ENCODE results near the gene PRELID1.
A peak's percentile ranks its signal among the peaks of the same experiment; 100 is the strongest.
"Not testable (repeated sequence)": the region's sequence is repeated elsewhere in the genome, so short reads cannot be mapped to it uniquely, and the experiment has no call there.

PRELID1 gene, protein sequence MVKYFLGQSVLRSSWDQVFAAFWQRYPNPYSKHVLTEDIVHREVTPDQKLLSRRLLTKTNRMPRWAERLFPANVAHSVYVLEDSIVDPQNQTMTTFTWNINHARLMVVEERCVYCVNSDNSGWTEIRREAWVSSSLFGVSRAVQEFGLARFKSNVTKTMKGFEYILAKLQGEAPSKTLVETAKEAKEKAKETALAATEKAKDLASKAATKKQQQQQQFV

DNA sequence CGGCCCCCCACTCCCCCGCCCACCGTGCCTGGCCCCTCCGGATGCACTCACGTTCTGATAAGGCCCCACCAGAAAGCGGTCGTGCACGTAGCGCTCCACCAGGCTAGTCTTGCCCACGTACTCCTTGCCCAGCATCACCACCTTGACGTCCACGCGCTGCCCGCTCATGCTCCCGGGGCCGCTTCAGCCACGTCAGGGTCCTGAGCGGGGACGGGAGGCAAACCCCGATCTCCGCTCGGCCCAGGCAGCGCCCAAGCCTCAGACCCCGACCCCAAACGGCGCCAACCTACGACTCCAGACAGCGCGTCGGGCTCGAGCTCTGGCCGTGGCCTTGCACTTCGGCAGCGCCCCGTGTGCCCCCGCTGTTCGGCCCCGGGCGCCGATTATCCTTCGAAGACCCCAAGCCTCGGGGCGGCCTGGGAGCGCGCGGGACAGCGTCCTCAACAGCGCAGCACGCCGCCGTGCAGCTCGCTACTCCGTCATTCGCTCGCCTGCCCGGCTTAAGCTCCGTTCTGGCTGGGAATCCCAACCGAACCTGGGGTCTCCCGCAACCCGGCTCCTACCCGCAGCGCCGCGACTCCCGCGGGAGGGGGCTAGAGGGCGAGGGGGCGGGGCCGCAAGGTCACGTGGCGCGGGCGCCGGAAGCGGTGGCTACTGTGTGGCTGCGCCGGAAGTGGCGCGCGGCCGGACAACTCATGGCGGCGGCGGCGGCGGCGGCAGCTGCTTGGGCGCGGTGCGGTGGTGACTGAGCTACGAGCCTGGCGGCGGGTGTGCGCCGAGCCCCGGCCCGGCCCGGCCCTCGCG lies at the start of gene PRELID1, which contains the start of gene RAB24:
Gene PRELID1, plus strand, starts transcription at position 679 of the 804 bp plus-strand sequence. CDS start 187 bp downstream, outside the sequence.
Gene RAB24, minus strand, starts transcription at position 599 of the 804 bp plus-strand sequence. Its CDS starts 431 bp downstream, at position 168.
- Mint-ChIP-seq H3K36me3 (peaks cover 56% of the 10 kb centered on the region), H3K27ac (peak within 1 kb of the TSS; percentile 90), H3K9me3 (no peaks in the 10 kb centered on the region), H3K4me1 (peaks cover 78% of the 10 kb centered on the region), H3K4me3 (peak within 1 kb of the TSS; percentile 89), H3K27me3 (no peaks in the 10 kb centered on the region)
- CTCF ChIA-PET = interaction anchor here (0.9 to 1.4 kb wide), 2 partner anchors 9 to 152 kb away, joined by 3 to 4 read pairs; no protein-coding TSS in a partner anchor
- peak; percentile 91 for DNase-seq

DNA sequence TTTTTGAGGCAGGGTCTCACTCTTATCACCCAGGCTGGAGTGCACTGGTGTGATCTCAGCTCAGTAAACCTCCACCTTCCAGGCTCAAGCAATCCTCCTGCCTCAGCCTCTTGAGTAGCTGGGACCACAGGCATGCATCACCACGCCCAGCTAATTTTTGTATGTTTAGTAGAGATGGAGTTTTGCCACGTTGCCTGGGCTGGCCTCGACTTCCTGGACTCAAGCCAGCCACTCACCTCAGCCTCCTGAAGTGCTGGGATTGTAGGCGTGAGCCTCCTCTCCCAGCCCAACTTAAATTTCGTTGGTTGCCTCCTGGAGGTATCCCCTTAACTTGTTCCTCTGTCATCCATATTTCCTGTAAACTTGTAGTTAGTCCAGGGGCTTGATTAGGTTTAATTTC lies 47.3 kb upstream of the PRELID1 start:
- no peak for DNase-seq
- Mint-ChIP-seq H3K27ac (no peak overlapping the region), H3K27me3 (no peaks in the 10 kb centered on the region), H3K36me3 (peaks cover 52% of the 10 kb centered on the region), H3K9me3 (no peaks in the 10 kb centered on the region), H3K4me3 (no peak overlapping the region), H3K4me1 (peaks cover 10% of the 10 kb centered on the region)
- CTCF ChIA-PET = no interaction called here

- H3K27ac Mint-ChIP-seq, H3K27me3 Mint-ChIP-seq, H3K9me3 Mint-ChIP-seq, DNase-seq, H3K4me3 Mint-ChIP-seq, H3K4me1 Mint-ChIP-seq, CTCF ChIA-PET: not testable (repeated sequence)
- H3K36me3 Mint-ChIP-seq = peaks cover 59% of the 10 kb centered on the region
Measured at GRCh38 chr5:177258711-177259110, 44.9 kb upstream of the PRELID1 start.

- CTCF ChIA-PET = no interaction called here
- Mint-ChIP-seq H3K4me1 (peaks cover 3% of the 10 kb centered on the region), H3K4me3 (no peak overlapping the region), H3K27me3 (no peaks in the 10 kb centered on the region), H3K27ac (no peak overlapping the region), H3K36me3 (peaks cover 59% of the 10 kb centered on the region), H3K9me3 (no peaks in the 10 kb centered on the region)
- no peak for DNase-seq
Measured at GRCh38 chr5:177260961-177261360, 42.6 kb upstream of the PRELID1 start.

- no peak for DNase-seq
- CTCF ChIA-PET = no interaction called here
- H3K36me3 Mint-ChIP-seq = peaks cover 60% of the 10 kb centered on the region
- no peak overlapping the region for H3K4me3 Mint-ChIP-seq
- peaks cover under 1% of the 10 kb centered on the region for H3K4me1 Mint-ChIP-seq
- no peaks in the 10 kb centered on the region for H3K27me3 Mint-ChIP-seq
- no peaks in the 10 kb centered on the region for H3K9me3 Mint-ChIP-seq
- H3K27ac Mint-ChIP-seq = no peak overlapping the region
Measured at GRCh38 chr5:177261510-177261909, 42.1 kb upstream of the PRELID1 start.

- H3K36me3 Mint-ChIP-seq = peaks cover 56% of the 10 kb centered on the region
- H3K9me3 Mint-ChIP-seq = no peaks in the 10 kb centered on the region
- no peaks in the 10 kb centered on the region for H3K27me3 Mint-ChIP-seq
- DNase-seq = no peak
- CTCF ChIA-PET = no interaction called here
- H3K27ac Mint-ChIP-seq = no peak overlapping the region
- no peak overlapping the region for H3K4me3 Mint-ChIP-seq
- H3K4me1 Mint-ChIP-seq = no peaks in the 10 kb centered on the region
Measured at GRCh38 chr5:177264178-177264577, 39.4 kb upstream of the PRELID1 start.

GRCh38 chr5:177265395-177265794 lies 38.2 kb upstream of the PRELID1 start:
- no peaks in the 10 kb centered on the region for H3K9me3 Mint-ChIP-seq
- H3K27me3 Mint-ChIP-seq = no peaks in the 10 kb centered on the region
- DNase-seq = no peak
- H3K27ac Mint-ChIP-seq = no peak overlapping the region
- H3K36me3 Mint-ChIP-seq = peaks cover 57% of the 10 kb centered on the region
- H3K4me1 Mint-ChIP-seq = no peaks in the 10 kb centered on the region
- no peak overlapping the region for H3K4me3 Mint-ChIP-seq
- CTCF ChIA-PET = no interaction called here

DNA sequence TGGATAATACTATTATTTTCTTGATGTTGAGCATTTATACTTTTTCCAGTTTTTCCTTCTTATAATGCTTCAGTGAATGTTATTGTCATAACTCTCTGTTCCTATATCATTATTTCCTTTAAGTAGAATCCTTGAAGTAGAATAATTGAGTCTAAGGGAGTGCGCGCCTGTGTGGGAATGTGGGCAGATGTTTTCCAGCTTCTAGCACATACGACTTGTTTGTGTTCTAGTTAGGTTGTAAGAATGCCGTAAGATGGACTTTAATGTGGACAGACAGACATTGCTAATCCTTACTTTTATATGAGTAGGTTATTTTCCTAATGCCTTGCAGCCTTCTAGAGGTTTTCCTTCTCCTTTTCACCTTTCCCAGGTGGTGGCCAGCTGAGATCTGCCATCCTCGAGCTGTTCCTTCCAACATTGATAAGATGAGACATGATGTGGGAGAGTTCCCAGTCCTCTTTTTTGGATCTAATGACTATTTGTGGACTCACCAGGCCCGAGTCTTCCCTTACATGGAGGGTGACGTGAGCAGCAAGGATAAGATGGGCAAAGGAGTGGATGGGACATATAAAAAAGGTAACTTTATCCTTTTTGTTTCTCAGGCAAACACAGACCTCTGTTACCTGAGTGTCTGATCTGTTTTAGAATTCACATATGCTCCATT lies 34.2 kb upstream of the PRELID1 start:
- no peaks in the 10 kb centered on the region for H3K27me3 Mint-ChIP-seq
- no peaks in the 10 kb centered on the region for H3K4me1 Mint-ChIP-seq
- H3K27ac Mint-ChIP-seq = no peak overlapping the region
- no peak for DNase-seq
- H3K36me3 Mint-ChIP-seq = peaks cover 60% of the 10 kb centered on the region
- CTCF ChIA-PET = no interaction called here
- no peak overlapping the region for H3K4me3 Mint-ChIP-seq
- no peaks in the 10 kb centered on the region for H3K9me3 Mint-ChIP-seq

- Mint-ChIP-seq H3K27ac (no peak overlapping the region), H3K36me3 (peaks cover 58% of the 10 kb centered on the region), H3K27me3 (no peaks in the 10 kb centered on the region), H3K4me1 (peaks cover under 1% of the 10 kb centered on the region), H3K4me3 (no peak overlapping the region), H3K9me3 (no peaks in the 10 kb centered on the region)
- CTCF ChIA-PET = interaction anchor here (0.8 to 1.3 kb wide), 2 partner anchors 15 to 609 kb away, joined by 3 read pairs; no protein-coding TSS in a partner anchor
- DNase-seq = no peak
Measured at GRCh38 chr5:177269976-177270375, 33.6 kb upstream of the PRELID1 start.

DNA sequence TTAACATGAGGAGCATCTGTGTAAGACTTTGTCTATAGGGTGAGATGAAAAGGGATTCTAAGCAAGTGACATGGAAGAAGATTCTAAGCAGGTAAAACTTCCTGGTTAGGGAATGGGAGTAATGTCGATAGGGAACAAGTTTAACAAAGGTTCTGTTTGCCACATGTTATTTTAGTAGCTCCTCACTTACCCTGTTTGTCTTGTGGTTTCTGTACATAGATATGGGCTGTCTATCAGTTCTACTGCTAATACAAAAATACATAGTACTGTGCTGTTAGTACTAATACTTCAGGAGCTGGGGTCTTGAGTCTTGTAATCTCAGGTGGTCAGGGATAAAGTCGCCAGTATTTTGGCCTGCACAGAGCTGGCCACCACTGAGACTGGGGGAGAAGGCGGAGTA lies 32.9 kb upstream of the PRELID1 start:
- Mint-ChIP-seq H3K4me3 (no peak overlapping the region), H3K27me3 (no peaks in the 10 kb centered on the region), H3K27ac (no peak overlapping the region), H3K36me3 (peaks cover 59% of the 10 kb centered on the region), H3K9me3 (no peaks in the 10 kb centered on the region), H3K4me1 (peaks cover 2% of the 10 kb centered on the region)
- CTCF ChIA-PET = interaction anchor here (0.8 to 1.3 kb wide), 2 partner anchors 14 to 610 kb away, joined by 3 read pairs; no protein-coding TSS in a partner anchor
- DNase-seq = no peak

GRCh38 chr5:177271113-177271512 lies 32.5 kb upstream of the PRELID1 start:
- no peaks in the 10 kb centered on the region for H3K27me3 Mint-ChIP-seq
- H3K4me1 Mint-ChIP-seq = peaks cover 2% of the 10 kb centered on the region
- H3K36me3 Mint-ChIP-seq = peaks cover 62% of the 10 kb centered on the region
- H3K4me3 Mint-ChIP-seq = no peak overlapping the region
- no peak overlapping the region for H3K27ac Mint-ChIP-seq
- CTCF ChIA-PET = interaction anchor here (1.3 kb wide), 1 partner anchor 611 kb away, joined by 3 read pairs; no protein-coding TSS in a partner anchor
- H3K9me3 Mint-ChIP-seq = no peaks in the 10 kb centered on the region
- no peak for DNase-seq

GRCh38 chr5:177275883-177276282 lies 27.7 kb upstream of the PRELID1 start:
- H3K36me3 Mint-ChIP-seq = peaks cover 58% of the 10 kb centered on the region
- no peaks in the 10 kb centered on the region for H3K9me3 Mint-ChIP-seq
- CTCF ChIA-PET = interaction anchor here (0.6 kb wide), 1 partner anchor 13 kb away, joined by 3 read pairs; no protein-coding TSS in a partner anchor
- no peak overlapping the region for H3K4me3 Mint-ChIP-seq
- DNase-seq = no peak
- peaks cover 15% of the 10 kb centered on the region for H3K4me1 Mint-ChIP-seq
- H3K27me3 Mint-ChIP-seq = no peaks in the 10 kb centered on the region
- H3K27ac Mint-ChIP-seq = no peak overlapping the region

GRCh38 chr5:177276886-177277285 lies 26.7 kb upstream of the PRELID1 start:
- Mint-ChIP-seq H3K9me3 (no peaks in the 10 kb centered on the region), H3K27me3 (no peaks in the 10 kb centered on the region), H3K27ac (peak overlapping the region; percentile 63), H3K4me3 (no peak overlapping the region), H3K4me1 (peaks cover 15% of the 10 kb centered on the region), H3K36me3 (peaks cover 59% of the 10 kb centered on the region)
- CTCF ChIA-PET = interaction anchor here (1.1 to 1.2 kb wide), 2 partner anchors 33 to 195 kb away, joined by 3 to 5 read pairs; no protein-coding TSS in a partner anchor
- no peak for DNase-seq

DNA sequence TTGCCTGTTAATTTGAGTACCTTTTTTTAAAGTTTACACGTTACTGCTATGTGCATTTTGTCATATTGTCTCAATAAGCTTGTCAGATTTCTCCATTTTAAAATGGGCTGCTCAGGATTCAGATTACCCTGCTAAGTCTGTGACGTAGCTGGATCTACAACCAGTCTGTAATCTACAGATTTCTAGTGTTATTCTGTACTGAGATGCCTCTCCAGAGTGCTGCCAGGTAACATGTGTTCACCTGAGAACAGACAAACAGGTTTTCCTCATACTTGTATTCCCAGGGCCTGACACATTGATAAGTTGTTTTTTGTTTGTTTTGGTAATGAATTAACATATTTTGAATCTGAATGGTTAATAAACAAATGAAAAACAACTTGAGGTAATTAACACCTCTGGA lies 15.4 kb upstream of the PRELID1 start:
- Mint-ChIP-seq H3K36me3 (peaks cover 54% of the 10 kb centered on the region), H3K4me1 (peaks cover 8% of the 10 kb centered on the region), H3K4me3 (no peak overlapping the region), H3K27ac (no peak overlapping the region), H3K27me3 (no peaks in the 10 kb centered on the region), H3K9me3 (no peaks in the 10 kb centered on the region)
- CTCF ChIA-PET = interaction anchor here (1.2 to 1.9 kb wide), 4 partner anchors 13 to 176 kb away, joined by 3 to 6 read pairs (median 3); no protein-coding TSS in a partner anchor
- DNase-seq = no peak

Data from activated naive CD4-positive, alpha-beta T cell treated with anti-CD3 and anti-CD28 coated beads, Interleukin-2, amount 10 ng/mL, durations not matched to agents 7 days and 5 days (primary cell).